NB4 (cell line): ENCODE results near the gene OR10A7.

Experiments used
- POLR2A ChIP-seq: IDR thresholded peaks from 2 replicates; pipeline ENCODE4 v1.6.1; 2011; ENCODE audit warnings: mild to moderate bottlenecking; ENCODE audit not compliant: insufficient read length; ENCODE audit errors: extremely low read depth
- TF ChIP-seq, protein P1 (sequence below): IDR thresholded peaks from one replicate; pipeline ENCODE4 v1.5.1; 2012; ENCODE audit warnings: low read depth, low read length
- TF ChIP-seq, protein P2 (sequence below): IDR thresholded peaks from 2 replicates; pipeline ENCODE4 v1.6.1; 2011; ENCODE audit warnings: low read depth, low read length

DNA sequence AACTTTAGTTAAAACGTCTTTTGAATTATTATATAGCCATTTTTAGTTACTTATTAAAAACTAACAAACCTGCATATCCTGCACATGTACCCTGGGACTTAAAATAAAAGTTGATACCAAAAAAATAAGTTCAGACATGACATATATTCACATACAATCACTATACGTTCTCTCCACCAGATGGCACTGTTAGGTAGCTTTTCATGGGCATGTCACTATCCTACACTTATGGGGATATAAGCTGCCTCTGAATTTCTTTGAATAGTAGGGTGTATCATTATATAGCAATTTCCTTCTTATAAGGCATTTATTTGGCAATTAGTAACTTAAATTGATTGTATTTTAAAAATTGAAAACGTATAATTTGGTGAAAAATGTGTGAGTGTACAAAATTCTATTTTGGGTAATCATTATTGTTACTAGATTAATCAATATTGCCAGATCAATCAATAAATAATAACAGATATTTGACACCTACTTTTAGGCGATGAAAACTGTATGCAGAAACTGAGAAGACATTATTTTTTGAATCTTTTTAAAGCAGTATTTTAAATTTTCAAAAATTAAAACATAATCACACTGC lies 31.8 kb upstream of the OR10A7 start:
- no peak for TF ChIP-seq POLR2A
- TF ChIP-seq, protein P1, sequence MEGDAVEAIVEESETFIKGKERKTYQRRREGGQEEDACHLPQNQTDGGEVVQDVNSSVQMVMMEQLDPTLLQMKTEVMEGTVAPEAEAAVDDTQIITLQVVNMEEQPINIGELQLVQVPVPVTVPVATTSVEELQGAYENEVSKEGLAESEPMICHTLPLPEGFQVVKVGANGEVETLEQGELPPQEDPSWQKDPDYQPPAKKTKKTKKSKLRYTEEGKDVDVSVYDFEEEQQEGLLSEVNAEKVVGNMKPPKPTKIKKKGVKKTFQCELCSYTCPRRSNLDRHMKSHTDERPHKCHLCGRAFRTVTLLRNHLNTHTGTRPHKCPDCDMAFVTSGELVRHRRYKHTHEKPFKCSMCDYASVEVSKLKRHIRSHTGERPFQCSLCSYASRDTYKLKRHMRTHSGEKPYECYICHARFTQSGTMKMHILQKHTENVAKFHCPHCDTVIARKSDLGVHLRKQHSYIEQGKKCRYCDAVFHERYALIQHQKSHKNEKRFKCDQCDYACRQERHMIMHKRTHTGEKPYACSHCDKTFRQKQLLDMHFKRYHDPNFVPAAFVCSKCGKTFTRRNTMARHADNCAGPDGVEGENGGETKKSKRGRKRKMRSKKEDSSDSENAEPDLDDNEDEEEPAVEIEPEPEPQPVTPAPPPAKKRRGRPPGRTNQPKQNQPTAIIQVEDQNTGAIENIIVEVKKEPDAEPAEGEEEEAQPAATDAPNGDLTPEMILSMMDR = peak; percentile 59
- TF ChIP-seq, protein P2, sequence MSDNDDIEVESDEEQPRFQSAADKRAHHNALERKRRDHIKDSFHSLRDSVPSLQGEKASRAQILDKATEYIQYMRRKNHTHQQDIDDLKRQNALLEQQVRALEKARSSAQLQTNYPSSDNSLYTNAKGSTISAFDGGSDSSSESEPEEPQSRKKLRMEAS = no peak
